Activated naive CD8-positive, alpha-beta T cell (primary cell): ENCODE results near the gene POU5F1.
"Not testable (repeated sequence)": the region's sequence is repeated elsewhere in the genome, so short reads cannot be mapped to it uniquely, and the experiment has no call there.

Source experiments
- H3K27ac Mint-ChIP-seq: one replicate; pipeline ENCODE4 v1.8.0; 2021; ENCODE audit warnings: mixed read lengths
- H3K27me3 Mint-ChIP-seq: one replicate; pipeline ENCODE4 v1.8.0; 2021; ENCODE audit warnings: mixed read lengths
- H3K36me3 Mint-ChIP-seq: one replicate; pipeline ENCODE4 v1.8.0; 2021; ENCODE audit warnings: mixed read lengths
- H3K4me1 Mint-ChIP-seq: one replicate; pipeline ENCODE4 v1.8.0; 2021; ENCODE audit warnings: low read depth, mixed read lengths
- H3K4me3 Mint-ChIP-seq: one replicate; pipeline ENCODE4 v1.8.0; 2021; ENCODE audit warnings: mild to moderate bottlenecking, mixed read lengths
- H3K9me3 Mint-ChIP-seq: one replicate; pipeline ENCODE4 v1.8.0; 2021; ENCODE audit warnings: low read depth, mixed read lengths

POU5F1 gene

DNA sequence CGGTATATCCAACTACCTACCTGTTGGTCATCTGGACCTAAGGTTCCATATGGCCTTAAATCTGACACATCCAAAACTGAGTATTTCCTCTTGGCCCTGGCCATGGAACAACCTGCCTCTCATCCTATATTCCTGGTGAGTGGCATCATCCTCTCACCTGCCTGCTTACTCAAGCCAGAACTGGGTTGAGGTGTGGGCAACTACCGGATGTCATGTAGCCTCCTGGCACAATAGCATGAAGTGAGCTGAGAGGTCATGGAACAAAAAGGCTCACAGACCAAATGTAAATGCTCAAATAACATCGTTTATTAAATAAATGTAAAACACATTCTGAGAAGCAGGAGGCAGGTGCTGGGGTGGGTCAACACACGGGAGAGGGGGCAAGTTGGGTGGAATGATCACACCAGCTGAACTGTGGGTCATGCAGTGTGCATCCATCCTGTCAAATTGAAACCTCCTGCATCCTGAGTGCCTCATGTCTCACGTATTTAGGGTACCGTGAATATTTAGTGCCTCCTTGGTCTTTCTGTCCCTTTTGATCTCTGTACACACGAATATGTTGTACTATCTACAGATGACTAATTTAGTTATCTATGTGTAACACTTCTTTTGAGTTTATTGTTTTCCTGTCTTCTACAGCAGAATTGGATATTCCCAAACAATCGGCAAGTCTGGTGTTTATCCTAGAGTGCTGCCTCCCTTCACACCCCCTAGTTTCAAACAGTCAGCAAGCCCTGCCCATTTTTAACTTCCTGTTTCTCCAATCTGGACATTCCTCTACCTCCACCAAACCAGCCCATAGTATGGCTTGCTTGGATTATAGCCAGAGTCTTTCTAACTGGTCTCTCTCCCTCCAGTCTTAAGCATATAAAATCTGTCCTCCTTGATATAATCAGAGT, 7.9 kb upstream of the POU5F1 start:
- no peak overlapping the region for H3K4me3 Mint-ChIP-seq
- no peaks in the 10 kb centered on the region for H3K27me3 Mint-ChIP-seq
- no peak overlapping the region for H3K27ac Mint-ChIP-seq
- no peaks in the 10 kb centered on the region for H3K36me3 Mint-ChIP-seq
- H3K9me3 Mint-ChIP-seq: no peaks in the 10 kb centered on the region
- peaks cover 10% of the 10 kb centered on the region for H3K4me1 Mint-ChIP-seq

DNA sequence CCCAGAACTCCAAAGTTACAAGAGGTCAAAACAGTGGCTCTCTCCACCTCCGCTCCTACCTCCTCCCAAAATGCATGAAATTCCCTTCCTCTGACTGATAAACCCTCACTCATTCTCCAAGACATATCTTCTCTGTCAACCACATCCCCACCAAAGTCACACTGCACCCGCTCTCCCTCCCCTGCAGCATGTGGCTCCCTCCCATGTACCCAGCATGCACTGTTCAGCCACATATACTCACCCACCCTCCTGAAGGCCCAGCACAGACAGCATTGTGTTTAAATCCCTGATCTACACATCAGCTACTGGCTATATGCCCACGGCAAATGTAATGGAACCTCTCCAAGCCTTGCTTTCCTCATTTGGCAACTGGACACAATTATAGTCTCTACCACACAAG, 5.5 kb upstream of the POU5F1 start:
- H3K27me3 Mint-ChIP-seq: no peaks in the 10 kb centered on the region
- H3K9me3 Mint-ChIP-seq: no peaks in the 10 kb centered on the region
- H3K36me3 Mint-ChIP-seq: no peaks in the 10 kb centered on the region
- H3K4me3 Mint-ChIP-seq: no peak overlapping the region
- no peak overlapping the region for H3K27ac Mint-ChIP-seq
- peaks cover 10% of the 10 kb centered on the region for H3K4me1 Mint-ChIP-seq

DNA sequence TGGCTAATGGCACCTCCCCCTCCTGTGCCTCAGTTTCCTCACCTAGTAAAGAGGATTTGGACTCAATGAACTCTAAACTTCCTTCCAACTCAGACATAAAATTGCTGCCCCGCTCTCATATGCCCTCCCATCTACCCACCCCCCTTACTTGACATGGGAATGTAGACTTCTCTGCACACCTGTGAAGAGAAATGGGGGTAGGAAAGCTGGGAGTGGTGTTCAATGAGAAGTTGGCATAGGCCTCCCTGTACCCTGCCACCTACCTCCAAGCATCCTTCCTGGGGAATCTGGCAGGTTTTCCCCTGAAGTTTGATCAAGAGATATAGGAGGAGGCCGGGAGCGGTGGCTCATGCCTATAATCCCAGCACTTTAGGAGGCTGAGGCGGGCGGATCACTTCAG, 3.9 kb upstream of the POU5F1 start:
- Mint-ChIP-seq H3K36me3 (no peaks in the 10 kb centered on the region), H3K9me3 (no peaks in the 10 kb centered on the region), H3K27ac (no peak overlapping the region), H3K27me3 (no peaks in the 10 kb centered on the region), H3K4me3 (no peak overlapping the region), H3K4me1 (peaks cover 10% of the 10 kb centered on the region)

DNA sequence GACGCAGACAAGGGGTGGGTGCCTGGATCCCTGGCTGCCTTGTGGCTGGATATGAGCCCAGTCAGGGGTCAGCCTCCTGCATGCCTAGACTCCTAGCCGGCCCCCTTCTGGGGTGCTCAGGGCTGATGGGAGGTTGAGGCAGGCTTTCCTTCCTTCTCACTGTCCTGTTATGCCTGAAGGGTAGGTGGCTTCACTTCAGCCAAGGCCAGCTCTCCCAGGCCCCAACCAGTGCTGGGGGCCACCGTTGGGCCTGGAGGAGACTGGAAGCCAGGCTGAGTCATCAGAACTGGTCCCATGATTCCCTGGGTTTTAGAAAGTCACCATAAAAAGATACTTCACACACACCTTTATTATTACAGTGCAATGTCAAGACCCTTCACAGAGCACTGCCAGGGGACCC, 2.9 kb upstream of the POU5F1 start:
- no peak overlapping the region for H3K27ac Mint-ChIP-seq
- no peaks in the 10 kb centered on the region for H3K9me3 Mint-ChIP-seq
- H3K36me3 Mint-ChIP-seq: no peaks in the 10 kb centered on the region
- H3K4me3 Mint-ChIP-seq: no peak overlapping the region
- H3K27me3 Mint-ChIP-seq: no peaks in the 10 kb centered on the region
- H3K4me1 Mint-ChIP-seq: peaks cover 7% of the 10 kb centered on the region

DNA sequence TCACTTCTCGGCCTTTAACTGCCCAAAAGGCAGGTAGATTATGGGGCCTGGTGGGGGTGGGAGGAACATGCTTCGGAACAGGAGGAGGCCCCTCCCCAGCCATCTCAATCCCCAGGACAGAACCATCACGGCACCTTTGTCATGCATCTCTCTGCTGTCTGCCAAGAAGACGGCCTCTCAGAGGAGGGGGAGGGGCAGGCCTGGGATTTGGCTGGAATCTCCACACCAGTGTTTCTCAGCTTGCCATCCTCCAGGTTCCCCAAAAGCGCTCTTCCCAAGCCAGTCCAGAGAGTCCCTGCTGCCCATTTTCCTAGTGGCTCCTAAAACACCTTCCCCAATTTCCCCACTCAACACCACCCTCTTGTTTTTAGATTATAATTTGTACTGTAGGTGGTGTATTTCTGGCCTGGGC, 2.5 kb upstream of the POU5F1 start:
- no peak overlapping the region for H3K27ac Mint-ChIP-seq
- no peaks in the 10 kb centered on the region for H3K9me3 Mint-ChIP-seq
- no peak overlapping the region for H3K4me3 Mint-ChIP-seq
- H3K27me3 Mint-ChIP-seq: no peaks in the 10 kb centered on the region
- H3K36me3 Mint-ChIP-seq: no peaks in the 10 kb centered on the region
- peaks cover 7% of the 10 kb centered on the region for H3K4me1 Mint-ChIP-seq

DNA sequence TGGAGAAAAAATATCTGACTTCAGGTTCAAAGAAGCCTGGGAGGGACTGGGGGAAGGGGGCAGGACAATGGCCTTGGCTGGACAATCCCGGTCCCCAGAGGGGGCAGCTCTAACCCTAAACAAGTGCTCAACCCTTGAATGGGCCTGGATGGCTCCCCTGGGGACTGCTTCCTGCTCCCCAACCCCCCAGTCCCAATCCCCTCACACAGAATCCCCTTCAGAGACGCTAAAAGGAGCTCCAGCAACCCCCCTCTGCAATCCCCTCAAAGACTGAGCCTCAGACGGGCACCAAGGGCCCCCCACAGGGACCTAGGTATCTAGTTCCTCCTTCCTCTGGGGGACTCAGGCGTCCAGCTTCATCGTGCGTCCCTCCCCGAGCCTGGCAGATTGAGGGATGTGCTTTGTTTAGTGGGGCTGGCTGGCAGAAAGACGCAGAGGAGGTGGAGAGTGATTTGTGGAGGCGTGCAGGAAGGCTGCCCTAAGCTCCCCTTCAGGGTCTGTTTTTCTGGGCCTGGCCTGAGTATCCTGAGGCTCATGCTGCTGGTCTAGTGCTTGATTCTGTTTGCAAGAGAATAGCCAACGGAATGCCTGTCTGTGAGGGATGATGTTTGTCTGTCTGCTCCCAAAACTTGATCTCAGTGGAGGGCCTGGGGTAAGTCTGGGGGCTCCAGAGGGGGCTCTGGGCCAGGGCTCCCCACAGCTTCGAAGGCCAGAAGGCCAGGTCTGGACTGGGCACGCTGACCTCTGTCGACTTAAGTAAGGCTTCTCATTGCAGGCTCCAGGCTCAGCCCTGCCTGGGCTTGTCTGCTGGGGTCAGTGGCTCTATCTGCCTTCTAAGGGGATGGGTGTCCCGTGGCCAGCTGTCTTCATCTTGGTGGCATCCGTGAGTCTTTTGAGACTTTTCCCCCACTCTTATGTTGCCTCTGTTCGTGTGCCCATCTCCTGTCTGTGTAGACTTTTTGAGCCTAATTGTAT, 1.7 kb upstream of the POU5F1 start:
- no peak overlapping the region for H3K4me3 Mint-ChIP-seq
- no peaks in the 10 kb centered on the region for H3K36me3 Mint-ChIP-seq
- peaks cover 7% of the 10 kb centered on the region for H3K4me1 Mint-ChIP-seq
- H3K27me3 Mint-ChIP-seq: no peaks in the 10 kb centered on the region
- H3K9me3 Mint-ChIP-seq: no peaks in the 10 kb centered on the region
- H3K27ac Mint-ChIP-seq: no peak overlapping the region

DNA sequence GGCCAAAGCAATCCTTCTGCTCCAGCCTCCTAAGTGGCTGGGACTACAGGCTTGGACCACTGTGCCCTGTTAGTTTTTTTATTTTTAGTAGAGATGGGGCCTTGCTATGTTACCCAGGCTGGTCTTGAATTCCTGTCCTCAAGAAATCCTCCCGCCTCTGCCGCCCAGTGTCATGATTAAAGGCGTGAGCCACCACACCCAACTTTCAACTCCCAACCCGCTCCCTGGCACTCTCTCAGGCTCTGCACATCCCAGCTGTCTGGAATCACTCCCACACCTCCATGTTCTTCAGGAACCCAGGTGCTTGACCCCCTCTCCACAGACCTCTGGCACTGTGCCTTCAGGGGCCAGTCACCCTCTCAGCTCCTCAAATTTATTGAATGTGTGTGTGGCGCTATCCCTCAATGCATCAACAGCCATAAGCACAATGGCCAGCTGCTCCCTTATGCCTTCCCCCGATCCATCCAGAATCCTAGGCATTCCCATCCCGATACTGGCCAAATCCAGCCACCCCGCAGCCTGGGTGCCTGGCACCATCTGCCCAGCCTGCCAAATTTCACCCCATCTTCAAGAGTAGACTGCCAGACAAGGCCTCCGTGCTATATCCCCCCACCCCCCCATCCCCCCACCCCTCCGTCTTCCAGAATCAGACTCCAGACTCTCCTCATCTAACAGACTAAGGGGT, 647 bp upstream of the POU5F1 start:
- no peak overlapping the region for H3K4me3 Mint-ChIP-seq
- H3K4me1 Mint-ChIP-seq: peaks cover 5% of the 10 kb centered on the region
- no peaks in the 10 kb centered on the region for H3K9me3 Mint-ChIP-seq
- no peaks in the 10 kb centered on the region for H3K36me3 Mint-ChIP-seq
- no peaks in the 10 kb centered on the region for H3K27me3 Mint-ChIP-seq
- no peak overlapping the region for H3K27ac Mint-ChIP-seq

DNA sequence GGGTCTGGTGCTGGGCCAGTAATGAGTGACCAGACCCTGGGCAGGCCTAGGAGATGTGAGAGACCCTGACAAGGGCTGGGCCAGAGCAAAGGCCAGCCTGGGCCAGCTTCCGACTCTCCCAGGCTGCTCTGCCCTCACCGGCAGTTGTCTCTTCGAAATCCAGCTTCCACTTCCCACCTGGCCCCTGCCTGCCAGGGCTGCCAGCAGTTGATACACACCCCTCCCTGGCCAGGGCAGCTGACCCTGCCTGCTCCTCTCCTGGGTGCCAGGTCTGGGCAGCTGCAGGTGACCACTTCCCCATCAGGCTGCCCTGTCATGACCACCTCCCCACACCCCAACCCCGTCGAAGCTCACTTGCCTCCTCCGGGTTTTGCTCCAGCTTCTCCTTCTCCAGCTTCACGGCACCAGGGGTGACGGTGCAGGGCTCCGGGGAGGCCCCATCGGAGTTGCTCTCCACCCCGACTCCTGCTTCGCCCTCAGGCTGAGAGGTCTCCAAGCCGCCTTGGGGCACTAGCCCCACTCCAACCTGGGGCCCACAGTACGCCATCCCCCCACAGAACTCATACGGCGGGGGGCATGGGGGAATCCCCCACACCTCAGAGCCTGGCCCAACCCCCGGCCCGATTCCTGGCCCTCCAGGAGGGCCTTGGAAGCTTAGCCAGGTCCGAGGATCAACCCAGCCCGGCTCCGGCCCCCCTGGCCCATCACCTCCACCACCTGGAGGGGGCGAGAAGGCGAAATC, 453 bp downstream of the POU5F1 start:
- H3K9me3 Mint-ChIP-seq, H3K36me3 Mint-ChIP-seq, H3K4me3 Mint-ChIP-seq, H3K27me3 Mint-ChIP-seq, H3K4me1 Mint-ChIP-seq, H3K27ac Mint-ChIP-seq: not testable (repeated sequence)

DNA sequence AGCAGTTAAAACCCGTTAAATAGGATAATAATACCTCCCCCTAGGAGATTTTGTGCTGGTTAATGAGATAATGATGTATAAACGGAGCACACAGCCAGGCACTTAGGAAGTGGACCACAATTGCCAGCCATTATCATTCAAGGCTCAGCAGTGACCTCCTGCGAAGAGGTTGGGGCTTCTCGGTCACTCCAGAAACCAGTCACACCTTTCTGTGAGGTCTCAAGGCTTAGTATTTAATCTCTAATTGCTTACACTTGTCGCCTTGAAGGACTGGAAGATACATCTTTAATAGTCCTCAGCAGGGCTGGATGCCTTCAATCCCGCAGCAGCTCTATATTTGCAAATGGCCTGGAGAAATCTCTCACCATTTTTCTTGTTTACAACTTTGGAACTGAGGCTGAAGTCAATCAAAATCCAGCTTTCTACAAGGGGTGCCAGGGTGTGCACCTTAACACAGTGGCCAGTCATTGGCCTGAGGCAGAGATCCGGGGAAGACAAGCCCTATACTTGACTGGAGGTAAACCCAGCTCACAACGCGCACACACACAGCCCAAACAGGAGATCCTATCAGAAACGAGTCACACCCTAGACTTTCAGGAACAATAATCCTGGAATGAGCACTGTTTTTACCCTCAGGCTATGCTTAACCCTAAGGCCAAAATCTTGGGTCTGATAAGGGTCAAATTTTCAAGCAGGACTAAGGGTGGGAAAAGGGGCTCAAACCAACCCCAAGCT, 1.2 kb downstream of the POU5F1 start:
- Mint-ChIP-seq H3K4me3 (no peak overlapping the region), H3K36me3 (no peaks in the 10 kb centered on the region), H3K9me3 (no peaks in the 10 kb centered on the region), H3K4me1 (no peaks in the 10 kb centered on the region), H3K27ac (no peak overlapping the region), H3K27me3 (no peaks in the 10 kb centered on the region)

DNA sequence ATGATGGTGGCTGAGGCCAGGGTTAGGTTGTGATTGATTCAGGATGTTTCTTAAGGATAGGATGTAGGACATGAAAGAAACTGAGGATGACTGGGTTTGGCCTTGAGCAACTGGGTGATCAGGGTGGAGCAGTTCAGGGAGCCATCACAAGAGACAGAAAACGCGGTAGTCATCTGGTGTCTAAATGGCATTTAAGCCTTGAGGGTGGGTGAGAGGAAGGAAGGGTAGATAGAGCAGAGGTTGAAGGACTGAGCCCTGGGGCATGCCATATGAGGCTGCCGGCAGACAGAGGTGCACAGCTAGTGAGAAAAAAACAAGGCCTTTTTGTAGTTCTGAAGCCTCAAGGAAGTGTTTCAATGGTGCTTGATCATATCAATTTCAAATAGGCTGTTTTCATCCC, 1.9 kb downstream of the POU5F1 start:
- Mint-ChIP-seq H3K4me1 (no peaks in the 10 kb centered on the region), H3K27ac (no peak overlapping the region), H3K27me3 (no peaks in the 10 kb centered on the region), H3K36me3 (no peaks in the 10 kb centered on the region), H3K4me3 (no peak overlapping the region), H3K9me3 (no peaks in the 10 kb centered on the region)

DNA sequence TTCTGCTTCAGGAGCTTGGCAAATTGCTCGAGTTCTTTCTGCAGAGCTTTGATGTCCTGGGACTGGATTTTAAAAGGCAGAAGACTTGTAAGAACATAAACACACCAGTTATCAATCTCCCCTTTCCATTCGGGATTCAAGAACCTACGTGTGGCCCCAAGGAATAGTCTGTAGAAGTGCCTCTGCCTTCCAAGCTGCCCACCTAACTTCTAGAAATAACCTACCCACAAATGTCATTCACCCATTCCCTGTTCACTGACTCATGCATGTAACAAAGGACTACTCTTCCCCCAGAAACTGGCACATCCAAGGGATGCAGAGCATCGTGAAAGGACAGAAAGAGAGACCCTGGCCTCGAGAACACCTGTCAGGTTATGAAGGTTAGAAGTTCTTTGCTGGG, 4.5 kb downstream of the POU5F1 start:
- no peak overlapping the region for H3K4me3 Mint-ChIP-seq
- H3K9me3 Mint-ChIP-seq: no peaks in the 10 kb centered on the region
- H3K27me3 Mint-ChIP-seq: no peaks in the 10 kb centered on the region

DNA sequence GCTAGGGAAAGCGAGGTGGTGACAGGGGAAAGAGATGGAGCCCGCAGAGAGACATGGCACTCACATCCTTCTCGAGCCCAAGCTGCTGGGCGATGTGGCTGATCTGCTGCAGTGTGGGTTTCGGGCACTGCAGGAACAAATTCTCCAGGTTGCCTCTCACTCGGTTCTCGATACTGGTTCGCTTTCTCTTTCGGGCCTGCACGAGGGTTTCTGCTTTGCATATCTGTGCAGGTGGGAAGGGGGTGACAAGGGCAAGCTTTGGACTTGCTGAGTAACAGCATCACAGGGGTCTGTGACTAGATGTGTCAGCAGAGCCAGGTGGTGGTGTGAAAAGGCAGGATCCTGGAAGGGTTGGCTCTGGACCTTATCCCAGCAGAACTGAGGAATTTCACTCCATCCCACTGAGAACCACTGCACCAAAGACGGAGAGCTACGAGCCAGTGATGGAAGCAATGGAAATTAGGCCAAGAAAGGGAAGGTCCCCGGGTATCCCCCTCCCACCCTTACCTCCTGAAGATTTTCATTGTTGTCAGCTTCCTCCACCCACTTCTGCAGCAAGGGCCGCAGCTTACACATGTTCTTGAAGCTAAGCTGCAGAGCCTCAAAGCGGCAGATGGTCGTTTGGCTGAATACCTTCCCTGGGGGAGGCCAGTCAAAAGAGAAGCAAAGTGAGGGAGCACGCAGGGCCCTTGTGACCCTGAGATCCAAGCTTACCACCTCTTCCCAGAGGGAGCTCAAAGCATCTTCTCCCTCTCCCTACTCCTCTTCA, 5.2 kb downstream of the POU5F1 start:
- not testable (repeated sequence) for H3K4me3 Mint-ChIP-seq, H3K9me3 Mint-ChIP-seq, H3K36me3 Mint-ChIP-seq, H3K27ac Mint-ChIP-seq, H3K4me1 Mint-ChIP-seq, H3K27me3 Mint-ChIP-seq

More for the DNA sequence above, 4.5 kb downstream of the POU5F1 start:
- no peak overlapping the region for H3K27ac Mint-ChIP-seq
- no peaks in the 10 kb centered on the region for H3K36me3 Mint-ChIP-seq
- H3K4me1 Mint-ChIP-seq: no peaks in the 10 kb centered on the region

DNA sequence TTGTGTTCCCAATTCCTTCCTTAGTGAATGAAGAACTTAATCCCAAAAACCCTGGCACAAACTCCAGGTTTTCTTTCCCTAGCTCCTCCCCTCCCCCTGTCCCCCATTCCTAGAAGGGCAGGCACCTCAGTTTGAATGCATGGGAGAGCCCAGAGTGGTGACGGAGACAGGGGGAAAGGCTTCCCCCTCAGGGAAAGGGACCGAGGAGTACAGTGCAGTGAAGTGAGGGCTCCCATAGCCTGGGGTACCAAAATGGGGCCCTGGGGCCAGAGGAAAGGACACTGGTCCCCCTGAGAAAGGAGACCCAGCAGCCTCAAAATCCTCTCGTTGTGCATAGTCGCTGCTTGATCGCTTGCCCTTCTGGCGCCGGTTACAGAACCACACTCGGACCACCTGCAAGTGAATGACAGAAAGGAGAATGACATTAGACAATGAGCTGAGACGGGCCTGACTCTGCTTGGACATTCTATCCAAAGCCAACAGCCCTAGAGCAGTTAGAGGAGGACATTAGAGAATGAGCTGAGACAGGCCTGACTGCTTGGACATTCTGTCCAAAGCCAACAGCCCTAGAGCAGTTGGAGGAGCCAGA, 5.9 kb downstream of the POU5F1 start:
- not testable (repeated sequence) for H3K9me3 Mint-ChIP-seq, H3K36me3 Mint-ChIP-seq, H3K4me3 Mint-ChIP-seq, H3K27ac Mint-ChIP-seq, H3K4me1 Mint-ChIP-seq, H3K27me3 Mint-ChIP-seq
